ENCODE measurements around the gene OXSR1. TPM values are rescaled to one million over a fixed set of nuclear protein-coding genes. Genes with fewer than 3 reads are reported as not detected.

The OXSR1 gene
- 56.5 and 60.2 TPM in 2 replicates for total RNA-seq

DNA sequence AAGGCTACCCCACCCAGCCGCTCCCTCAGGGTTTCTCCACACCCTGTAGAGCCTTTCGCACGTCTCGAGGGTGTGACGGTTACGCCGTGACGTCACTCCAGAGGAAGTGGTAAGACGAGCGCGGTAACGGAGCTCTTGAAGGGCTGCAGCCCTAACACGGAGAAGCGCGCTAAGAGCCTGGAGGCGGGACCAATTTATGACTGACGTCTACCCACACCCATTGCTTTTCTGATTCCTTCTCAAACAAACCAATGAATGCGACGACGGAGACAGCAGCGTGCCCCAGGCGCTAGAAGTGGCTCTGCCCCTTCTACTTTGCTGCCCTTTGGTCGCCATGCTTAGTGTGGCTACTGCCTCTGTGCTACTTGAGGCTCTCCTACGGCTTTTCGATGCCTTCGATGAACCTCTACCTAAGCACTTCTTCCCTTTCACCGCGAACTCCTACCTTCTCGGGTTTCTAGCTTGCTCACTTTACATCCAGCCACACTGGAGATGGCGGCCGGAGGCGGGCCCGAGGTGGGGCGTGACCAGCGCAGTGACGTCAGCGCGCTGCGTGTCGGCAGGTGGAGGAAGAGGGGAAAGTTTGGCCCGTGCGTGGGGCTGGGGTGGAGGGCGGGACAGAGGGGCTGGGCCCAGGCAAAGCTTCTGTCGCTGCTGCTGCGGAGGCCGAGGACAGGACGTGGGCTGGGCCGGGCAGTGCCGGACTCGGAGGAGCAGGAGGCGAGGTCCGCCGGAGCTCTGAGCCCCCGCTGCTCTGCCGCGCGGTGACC lies at the start of gene OXSR1:
Gene OXSR1, plus strand, starts transcription at position 586 of the 770 bp plus-strand sequence. CDS start 340 bp downstream, outside the sequence.

DNA sequence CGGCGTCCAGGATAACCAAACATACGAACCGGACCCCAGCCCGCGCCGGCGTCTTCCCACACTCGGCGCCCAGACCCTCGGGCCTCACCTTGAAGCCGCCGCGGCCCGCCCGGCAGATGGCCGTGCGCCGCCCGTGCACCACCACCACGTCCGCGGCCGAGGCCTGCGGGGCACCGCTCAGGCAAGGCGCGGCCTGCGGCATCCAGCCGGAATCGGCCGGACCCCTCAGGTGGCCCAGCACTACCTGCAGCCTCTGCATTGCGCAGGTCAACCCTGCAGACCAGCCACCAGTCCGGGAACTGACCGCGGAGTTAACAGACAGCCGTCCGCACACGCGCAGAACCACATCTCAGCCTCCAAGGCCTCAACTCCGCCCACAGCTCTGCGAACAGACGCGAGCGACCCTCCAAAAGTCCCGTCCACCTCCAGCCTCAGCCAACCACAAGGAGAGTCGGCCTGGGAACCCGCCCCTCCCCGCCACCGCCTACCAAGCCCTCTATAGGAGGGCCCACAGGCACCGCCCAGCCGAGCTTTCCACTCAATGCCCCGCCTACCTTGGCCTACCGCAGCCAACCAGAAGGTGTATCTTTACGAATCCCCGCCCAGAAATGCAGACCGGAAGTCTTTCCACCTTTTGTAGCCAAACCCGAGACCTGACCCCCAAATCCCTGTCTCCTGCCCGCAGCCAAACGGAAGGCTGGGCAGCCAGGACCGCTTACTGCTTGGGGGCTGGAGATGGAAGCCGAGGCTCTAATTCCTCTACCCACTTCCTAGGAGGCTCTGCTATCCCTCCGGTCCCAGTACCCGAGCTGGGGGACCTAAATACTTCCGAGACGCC lies 28.3 kb upstream of the OXSR1 start, which contains the start of gene ACAA1:
Gene ACAA1, minus strand, starts transcription at position 351 of the 838 bp plus-strand sequence. Its CDS starts 92 bp downstream, at position 259.

DNA sequence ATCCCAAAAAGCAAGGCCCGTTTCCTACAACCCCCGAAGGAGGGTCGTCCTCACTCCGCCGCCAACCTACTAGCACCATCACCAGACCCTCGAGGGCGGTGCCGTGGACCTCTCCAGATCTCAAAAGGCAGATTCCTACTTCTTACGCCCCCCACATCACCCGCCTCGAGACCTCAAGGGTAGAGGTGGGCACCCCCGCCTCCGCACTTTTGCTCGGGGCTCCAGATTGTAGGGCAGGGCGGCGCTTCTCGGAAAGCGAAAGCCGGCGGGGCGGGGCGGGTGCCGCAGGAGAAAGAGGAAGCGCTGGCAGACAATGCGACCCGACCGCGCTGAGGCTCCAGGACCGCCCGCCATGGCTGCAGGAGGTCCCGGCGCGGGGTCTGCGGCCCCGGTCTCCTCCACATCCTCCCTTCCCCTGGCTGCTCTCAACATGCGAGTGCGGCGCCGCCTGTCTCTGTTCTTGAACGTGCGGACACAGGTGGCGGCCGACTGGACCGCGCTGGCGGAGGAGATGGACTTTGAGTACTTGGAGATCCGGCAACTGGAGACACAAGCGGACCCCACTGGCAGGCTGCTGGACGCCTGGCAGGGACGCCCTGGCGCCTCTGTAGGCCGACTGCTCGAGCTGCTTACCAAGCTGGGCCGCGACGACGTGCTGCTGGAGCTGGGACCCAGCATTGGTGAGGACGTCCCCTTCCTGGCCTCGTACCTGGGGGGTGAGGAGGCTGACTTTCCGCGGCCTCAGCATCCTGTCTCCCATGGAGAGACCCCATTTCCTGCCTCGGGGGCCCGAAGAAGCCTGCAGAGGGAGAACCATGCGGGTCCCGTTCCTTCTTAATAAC lies 26.8 kb upstream of the OXSR1 start, which contains the start of gene MYD88:
Gene MYD88, plus strand, starts transcription at position 313 of the 842 bp plus-strand sequence. Its CDS starts 40 bp downstream, at position 353.

DNA sequence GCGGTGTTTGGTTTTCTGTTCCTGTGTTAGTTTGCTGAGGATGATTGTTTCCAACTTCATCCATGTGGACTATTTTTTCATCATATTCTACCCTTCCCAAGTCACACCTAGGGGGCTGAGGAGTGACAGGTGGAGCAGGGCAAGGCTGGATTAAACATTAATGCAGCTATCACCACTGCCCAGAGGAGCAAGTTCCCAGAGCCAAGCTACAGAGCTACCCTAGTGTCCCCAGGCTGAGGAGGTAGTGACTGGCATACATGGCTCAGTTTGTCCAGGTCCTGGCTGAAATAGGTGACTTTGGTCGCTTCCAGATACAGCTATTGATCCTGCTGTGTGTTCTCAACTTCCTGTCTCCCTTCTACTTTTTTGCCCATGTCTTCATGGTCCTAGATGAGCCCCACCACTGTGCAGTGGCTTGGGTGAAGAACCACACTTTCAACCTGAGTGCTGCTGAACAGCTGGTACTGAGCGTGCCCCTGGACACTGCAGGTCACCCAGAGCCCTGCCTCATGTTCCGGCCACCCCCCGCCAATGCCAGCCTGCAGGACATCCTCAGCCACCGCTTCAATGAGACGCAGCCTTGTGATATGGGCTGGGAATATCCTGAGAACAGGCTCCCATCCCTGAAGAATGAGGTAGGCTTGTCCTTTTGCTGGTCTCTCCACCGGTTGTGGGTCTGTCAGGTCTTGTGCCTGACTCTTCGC lies 100.4 kb downstream of the OXSR1 start, which contains the start of gene SLC22A13:
Gene SLC22A13, plus strand, starts transcription at position 209 of the 704 bp plus-strand sequence. Its CDS starts 49 bp downstream, at position 258.

DNA sequence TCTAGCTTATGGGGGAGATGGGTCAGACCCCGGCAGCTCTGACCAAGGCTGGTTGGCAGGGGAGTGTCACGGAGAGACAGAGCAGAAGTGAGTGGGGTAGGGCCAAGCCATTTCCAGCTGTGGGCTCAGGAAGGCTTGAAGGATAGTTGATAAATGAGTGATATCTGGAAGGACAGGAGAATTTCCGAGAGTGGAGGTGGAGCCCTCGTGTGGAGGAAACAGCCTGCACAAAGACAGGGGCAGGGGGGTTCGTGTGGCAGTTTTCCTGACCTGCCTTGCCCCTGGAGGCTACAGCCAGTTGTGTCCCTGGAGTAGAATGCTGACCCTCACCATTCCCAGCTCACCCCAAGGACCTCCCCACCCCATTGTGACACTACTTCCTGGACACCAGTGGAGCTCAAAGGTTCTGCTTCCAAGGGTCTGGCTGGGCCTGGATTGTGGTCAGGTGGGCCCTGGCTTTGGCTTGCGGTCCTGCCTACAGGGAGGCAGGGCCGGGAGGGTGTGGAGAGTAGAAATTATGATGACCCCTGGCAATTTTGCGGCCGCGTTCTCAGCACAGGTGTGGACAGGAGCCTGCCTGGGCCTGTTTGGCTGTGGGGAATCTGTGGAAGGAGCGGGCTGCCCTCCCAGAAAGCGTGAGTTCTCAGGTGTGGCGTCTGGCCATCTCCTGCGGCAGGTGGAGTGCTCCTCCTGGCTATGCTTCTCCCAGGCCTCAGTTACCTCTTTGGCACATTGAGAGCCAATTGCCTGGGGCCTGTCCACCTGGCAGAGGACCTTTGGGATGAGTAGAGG lies 116.8 kb downstream of the OXSR1 start, which contains the start of gene SLC22A14:
Gene SLC22A14, plus strand, starts transcription at position 400 of the 792 bp plus-strand sequence. CDS start 23,733 bp downstream, outside the sequence.

Small RNA genes lying within 50 kb of the gene (small RNA-seq; reads per million reads assigned to genes)
- gene RF00019 (not detected), gene RNU6-235P (not detected)

Other genes starting within 250 kb of the OXSR1 start
- gene VILL, start 174.8 kb upstream of the OXSR1 start, total RNA-seq, result 5.3 and 6.9 TPM in 2 replicates
- 18.0 and 22.3 TPM in 2 replicates for gene PLCD1, start 135.9 kb upstream of the OXSR1 start, total RNA-seq
- gene DLEC1, start 126.3 kb upstream of the OXSR1 start, total RNA-seq, result 0.14 TPM in 1 of 2 replicates, not detected in the other
- gene ACAA1, start 28.4 kb upstream of the OXSR1 start, total RNA-seq, result 24.6 and 26.1 TPM in 2 replicates
- gene MYD88, start 26.9 kb upstream of the OXSR1 start, total RNA-seq, result 12.8 and 13.1 TPM in 2 replicates
- 0.22 and 0.27 TPM in 2 replicates for gene SLC22A13, start 100.3 kb downstream of the OXSR1 start, total RNA-seq
- 0.13 TPM in 1 of 2 replicates, not detected in the other for gene SLC22A14, start 116.8 kb downstream of the OXSR1 start, total RNA-seq
- gene XYLB, start 181.2 kb downstream of the OXSR1 start, total RNA-seq, result 4.0 and 6.4 TPM in 2 replicates